GM08714 (cell line): ENCODE data around the gene EIF3A.

Source experiments
- H3K4me3 ChIP-seq: fragments of 200-500 bp; sonication (Bioruptor generic); 2 replicates; pipeline ENCODE4 v1.5.1; 2014; ENCODE audit warnings: mild to moderate bottlenecking, low read length, inconsistent platforms
- ZNF274 ChIP-seq: IDR thresholded peaks from 2 replicates; pipeline ENCODE4 v1.6.1; 2012; ENCODE audit warnings: mild to moderate bottlenecking, low read depth, low read length

Gene EIF3A

DNA sequence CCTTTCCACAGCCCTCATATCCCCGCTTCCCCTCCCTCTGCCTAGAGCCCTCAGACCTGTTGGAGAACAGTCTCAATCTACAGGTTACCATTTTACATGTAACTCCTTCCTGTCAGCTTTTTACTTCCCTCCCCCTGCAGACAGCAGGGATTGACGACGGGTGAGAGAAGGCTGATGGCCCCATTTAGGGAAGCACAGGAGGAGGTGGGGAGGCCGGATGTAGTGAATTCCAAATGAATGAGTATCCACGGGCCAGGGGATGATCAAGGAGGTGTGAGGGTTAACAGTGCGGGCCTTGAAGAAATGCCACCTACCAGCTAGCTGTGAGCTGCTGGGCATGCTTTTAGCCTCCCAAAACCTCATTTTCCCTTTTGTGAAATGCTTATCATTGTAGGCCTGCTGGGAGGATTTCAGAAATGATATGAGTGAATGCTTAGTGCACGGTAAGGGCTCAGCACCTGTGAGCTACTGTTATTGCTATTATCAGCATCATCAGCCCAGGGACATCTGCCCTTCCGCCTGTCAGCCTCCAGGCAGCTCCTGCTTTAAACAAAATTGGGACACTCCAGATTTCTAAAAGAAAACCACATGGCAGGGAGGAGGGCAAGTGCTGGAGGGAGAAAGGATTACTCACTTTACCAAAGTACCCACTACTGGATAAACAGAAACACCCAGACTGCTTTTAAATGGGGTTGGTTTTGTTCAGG is 57.6 kb downstream of the EIF3A start:
- no peak overlapping the region for H3K4me3 ChIP-seq
- no peak for TF ChIP-seq ZNF274

DNA sequence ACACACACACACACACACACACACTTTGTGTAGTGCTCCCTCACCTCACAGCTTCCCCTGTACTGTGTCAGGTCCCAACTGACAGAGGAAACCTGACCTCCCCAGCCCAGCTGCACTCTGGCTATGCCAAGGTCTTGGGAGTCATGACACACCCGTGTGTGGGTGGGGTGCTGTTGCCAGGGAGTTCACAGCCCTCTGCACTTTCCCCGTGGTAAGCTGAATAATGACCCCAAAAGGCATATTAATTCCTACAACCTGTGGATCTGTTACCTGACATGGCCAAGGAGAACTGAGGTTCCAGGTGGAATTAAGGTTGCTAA is 60.0 kb downstream of the EIF3A start:
- no peak for TF ChIP-seq ZNF274
- no peak overlapping the region for H3K4me3 ChIP-seq

DNA sequence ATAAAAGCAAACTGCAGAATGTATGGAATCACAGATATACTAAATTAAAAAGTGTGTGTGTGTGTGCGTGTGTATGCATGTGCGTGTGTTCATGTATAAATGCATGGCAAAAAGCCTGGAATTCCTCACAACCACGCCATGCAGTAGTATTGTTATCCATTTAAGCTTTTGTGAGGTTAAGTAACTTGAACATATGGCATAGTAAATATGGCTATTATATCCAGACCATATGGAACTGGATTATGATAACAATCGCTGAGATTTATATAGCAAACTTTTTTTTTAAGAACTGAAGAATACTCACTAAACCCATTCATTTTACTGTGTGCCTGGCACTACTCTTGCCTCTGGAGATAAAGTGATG is 73.4 kb downstream of the EIF3A start:
- H3K4me3 ChIP-seq = no peak overlapping the region
- TF ChIP-seq ZNF274 = no peak

DNA sequence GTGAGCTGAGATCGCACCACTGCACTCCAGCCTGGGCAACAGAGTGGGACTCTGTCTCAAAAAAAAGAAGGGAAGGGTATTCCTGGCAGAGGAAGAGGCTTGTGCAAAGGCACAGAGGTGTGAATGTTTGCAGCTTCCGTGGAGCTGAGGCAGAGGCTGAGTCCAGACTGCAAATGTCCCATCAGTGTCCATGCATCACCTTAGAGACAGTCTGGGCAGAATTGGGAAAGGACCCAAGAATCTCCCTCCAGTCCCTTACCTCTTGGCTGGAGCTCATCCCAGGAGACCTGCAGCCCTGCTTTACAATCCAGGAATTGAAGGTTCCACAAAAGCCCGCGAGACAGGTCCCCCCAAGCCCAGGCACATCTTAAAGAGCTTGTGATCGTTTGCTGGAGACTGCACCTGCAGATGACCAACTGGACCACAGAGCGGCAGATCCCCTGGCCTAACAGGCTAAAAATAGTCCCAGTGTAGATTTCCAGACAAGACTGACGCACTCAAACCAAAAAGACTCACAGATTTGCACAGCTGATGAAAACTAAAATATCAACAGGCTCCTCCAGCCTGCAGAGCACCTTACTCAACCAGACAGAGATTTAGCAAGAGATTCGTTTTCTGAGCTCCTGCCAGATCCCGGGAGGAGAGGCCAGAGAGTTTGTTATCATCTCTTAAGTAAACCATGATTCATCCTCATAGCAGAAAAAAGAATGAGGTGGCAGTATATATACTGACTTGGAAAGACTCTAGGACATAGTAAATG is 74.0 kb downstream of the EIF3A start:
- TF ChIP-seq ZNF274 = no peak
- no peak overlapping the region for H3K4me3 ChIP-seq

DNA sequence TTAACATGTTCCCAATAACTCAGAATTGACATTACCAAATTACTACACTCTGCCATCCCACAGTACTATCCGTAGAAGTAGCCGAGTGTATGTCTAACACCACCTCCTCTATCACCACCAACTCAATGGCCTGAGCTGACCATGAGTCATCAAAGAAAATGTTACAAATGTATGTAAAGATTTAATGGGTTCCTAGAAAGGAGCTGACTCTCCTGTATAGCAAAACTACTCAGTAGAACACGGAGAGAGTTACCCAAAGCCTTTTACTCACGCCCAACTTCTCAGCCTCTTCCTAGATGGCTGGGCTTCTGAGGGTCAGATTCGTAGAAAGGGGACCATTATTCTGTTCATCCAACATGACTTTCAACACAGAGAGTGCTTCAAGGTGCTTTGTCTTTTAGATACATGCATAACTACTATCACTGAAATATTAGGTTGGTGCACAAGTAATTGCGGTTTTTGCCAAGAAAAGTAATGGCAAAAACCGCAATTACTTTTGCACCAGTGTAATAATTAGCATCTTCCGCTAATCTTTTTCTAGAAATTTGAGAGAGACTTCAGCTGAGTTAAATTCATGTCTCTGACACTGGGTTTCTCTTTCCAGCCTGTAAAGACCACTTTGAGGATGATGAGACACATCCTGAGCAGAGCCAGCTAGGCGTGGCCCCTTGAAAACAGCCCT is 75.1 kb downstream of the EIF3A start:
- no peak for TF ChIP-seq ZNF274
- H3K4me3 ChIP-seq = no peak overlapping the region

DNA sequence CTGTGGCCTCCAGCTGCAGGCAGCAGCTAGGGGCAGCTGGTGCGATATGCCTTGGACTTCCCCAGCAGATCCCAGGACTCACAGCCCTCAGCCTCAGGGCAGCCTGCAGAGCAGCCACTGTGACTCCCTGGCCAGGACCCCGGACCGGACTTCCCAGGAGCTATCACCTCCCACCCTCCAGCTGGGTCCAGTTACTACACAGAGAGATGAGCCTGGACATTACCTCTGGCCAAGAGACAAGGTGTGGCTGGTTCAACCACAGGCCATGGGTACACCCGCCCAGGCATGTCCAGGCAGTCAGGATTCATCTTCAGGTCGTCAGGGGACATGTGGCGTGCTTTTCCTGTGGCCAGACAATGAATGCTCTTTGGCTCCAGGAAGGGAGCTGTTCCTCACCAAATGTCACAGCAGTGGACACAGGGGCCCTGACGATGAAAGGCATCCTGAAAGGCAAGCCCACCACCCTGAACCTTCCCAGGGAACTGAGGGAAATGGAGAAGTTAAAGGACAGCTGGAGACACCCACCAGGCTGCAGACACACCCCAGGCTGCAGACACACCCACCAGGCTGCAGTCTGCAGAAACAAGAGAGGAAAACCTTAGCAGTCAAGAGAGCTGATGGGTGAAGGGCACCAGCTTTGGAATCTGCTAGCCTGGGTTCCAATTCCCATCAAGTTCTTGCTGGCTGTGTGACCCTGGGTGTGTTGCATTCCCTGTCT is 76.9 kb downstream of the EIF3A start:
- no peak for TF ChIP-seq ZNF274
- H3K4me3 ChIP-seq = no peak overlapping the region

DNA sequence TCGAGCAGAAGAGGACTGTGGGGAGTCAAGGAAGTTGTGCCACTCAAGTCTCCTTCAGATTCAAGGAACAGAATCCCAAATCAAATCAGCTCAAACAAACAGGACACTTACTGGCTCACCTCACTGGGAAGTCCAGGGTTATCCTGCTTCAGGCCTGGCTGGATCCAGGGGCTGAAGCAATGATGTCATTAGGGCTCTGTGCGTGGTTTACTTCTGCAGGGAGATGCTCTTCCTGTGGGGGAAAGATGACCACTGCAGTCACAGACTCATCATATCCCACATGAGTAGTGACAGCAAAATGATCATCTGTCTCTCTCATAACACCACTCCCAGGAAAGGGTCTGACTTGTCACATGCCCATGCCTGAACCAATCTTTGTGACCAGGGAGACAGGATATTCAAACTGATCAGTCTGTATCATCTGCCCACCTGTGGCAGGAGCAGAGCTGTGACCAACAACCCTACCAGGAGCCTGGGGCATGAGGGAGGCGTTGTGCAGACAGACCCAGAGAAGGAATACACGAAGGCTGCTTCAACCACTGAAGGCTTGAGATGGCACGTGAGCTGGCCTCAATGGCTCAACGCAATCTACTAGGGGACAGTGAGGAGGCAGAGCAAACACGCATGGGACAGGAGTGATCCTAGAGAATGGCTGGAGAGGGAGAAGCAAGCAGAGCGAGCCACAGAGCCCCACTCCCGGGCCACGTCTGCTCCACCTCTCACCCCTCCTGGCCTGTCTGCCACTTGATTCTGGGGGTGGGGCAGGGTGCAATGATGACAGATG is 78.7 kb downstream of the EIF3A start:
- no peak overlapping the region for H3K4me3 ChIP-seq
- no peak for TF ChIP-seq ZNF274

DNA sequence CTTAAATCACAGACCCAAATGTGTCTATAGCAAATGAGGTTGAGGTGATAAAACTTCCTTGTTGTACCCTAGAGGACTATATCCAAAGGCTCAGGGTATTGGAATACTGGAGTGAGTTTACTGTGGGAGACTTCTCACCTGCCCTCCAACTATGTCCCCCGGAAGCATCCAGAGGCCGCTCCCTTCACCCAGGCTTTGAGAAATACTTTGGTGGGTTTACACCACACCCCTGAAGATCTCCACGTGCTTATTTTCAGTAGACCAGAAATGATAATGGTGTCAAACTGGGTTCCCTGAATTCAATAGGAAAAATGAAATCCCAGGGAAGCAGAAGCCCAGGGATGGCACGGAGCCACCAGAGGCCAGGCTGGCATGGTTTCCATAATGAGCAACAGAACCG is 82.4 kb downstream of the EIF3A start:
- TF ChIP-seq ZNF274 = no peak
- H3K4me3 ChIP-seq = no peak overlapping the region

DNA sequence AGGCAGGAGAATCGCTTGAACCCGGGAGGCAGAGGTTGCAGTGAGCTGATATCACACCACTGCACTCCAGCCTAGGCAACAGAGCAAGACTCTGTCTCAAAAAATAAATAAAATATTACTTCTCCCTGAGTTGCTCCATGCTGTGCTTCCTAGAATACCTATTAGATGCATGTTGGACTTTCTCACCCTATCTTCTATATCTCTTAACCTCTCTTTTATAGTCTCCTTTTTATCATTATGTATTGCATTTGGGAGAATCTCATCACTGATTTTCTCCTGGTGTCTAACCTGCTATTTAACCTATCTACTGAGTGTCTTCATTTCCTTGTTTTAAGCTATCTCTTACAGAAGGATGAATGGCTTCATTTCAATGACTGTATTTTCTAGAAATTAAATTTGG is 83.2 kb downstream of the EIF3A start:
- TF ChIP-seq ZNF274 = no peak
- H3K4me3 ChIP-seq = no peak overlapping the region

DNA sequence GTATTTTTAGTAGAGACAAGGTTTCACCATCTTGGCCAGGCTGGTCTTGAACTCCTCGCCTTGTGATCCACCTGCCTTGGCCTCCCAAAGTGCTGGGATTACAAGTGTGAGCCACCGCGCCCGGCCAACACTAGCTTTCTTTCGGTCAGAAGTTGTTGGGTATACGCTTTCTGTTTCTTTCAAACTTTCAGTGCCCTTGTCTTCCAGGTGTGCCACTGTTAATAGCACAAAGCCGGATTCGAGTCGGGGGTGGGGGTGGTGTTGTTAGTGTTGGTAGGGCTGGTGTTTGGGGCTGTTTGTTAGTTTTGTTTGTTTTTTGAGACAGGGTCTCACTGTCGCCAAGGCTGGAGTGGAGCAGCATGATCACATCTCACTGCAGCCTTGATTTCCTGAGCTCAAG is 84.9 kb downstream of the EIF3A start:
- H3K4me3 ChIP-seq = no peak overlapping the region
- no peak for TF ChIP-seq ZNF274

DNA sequence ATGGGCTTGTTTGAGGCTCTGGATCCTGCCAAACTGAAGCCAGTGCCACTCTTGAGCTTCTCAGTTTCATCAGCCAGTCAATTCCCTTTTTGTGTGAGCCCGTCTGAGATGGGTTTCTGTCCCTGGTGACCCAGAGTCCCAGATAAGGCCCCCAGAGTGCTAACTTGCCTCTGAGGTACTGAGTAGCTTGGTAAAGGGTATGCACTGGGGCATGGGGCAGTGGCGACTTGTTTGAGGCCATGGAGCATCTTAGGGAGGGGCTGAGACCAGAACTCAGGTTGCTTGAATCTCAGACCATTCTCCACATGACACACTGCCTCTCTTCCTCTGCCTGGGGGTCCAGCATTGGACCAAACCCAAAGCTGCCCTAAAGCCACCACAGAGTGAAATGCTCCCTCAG is 86.3 kb downstream of the EIF3A start:
- H3K4me3 ChIP-seq = no peak overlapping the region
- TF ChIP-seq ZNF274 = no peak

DNA sequence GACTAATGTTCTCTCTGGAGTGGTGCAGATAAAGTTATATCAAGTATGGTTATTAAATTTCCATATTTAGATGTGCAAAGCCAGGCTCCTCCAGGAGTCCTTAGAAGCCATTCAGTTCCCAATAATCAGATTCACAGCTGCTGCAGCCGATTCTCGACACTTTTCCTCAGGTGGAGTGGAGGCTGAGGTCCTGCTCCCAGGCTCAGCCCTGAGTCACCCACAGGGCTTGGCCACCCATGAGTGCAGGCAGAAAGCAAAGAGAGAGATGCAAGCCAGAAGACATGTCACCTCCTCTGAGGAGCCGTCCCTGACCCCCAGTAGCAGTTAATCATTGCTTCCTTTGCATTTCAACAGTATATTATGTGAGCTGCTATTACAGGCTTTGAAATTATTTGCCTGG is 87.4 kb downstream of the EIF3A start:
- no peak overlapping the region for H3K4me3 ChIP-seq
- TF ChIP-seq ZNF274 = no peak

DNA sequence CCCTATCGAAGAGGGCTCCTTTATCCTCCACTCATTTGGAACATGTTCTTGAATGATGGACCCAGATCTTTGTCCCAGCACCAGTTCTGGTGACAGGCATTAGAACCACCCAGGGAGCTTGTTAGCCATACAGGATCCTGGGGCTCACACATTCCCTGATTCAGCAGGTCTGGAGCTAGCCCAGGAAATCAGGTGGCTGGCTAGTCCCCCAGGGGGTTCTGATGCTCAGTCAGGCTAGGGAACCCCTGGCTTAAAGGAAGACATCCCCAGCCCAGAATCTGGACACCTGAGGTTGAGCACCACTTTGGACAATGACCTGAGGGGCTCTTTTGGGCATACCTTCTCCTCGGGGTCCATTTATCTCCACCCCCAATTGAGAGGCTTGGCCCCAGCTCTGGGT is 88.1 kb downstream of the EIF3A start:
- no peak overlapping the region for H3K4me3 ChIP-seq
- no peak for TF ChIP-seq ZNF274

DNA sequence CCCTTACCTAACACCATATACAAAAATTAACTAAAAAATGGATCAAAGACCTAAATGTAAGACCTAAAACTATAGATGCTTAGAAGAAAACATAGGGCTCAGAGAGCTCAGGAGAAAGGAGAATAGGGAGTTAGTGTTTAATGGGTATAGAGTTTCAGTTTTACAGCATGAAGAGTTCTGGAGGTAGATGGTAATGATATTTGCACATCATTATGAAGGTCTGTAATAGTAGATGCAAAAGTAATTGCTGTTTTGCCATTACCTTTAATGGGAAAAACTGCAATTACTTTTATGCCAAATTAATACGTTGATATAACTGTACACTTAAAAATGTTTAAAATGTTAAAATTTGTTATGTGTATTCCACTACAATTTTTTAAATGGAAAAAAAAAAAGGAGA is 90.3 kb downstream of the EIF3A start:
- no peak overlapping the region for H3K4me3 ChIP-seq
- no peak for TF ChIP-seq ZNF274
